MM.1S (cell line): Measurements from ENCODE around the gene MYH8.

Source experiments
- DNase-seq: peaks from one replicate; pipeline ENCODE4 v3.0.0-alpha.2; 2015
- H2AFZ ChIP-seq: fragments of 300-600 bp; sonication (generic); 2 replicates; pipeline ENCODE4 v1.6.0; 2016; ENCODE audit warnings: antibody characterized with exemption, low read length
- H3F3A ChIP-seq: fragments of 300-600 bp; sonication (generic); 2 replicates; pipeline ENCODE4 v1.6.1; 2016; ENCODE audit warnings: mild to moderate bottlenecking, antibody characterized with exemption, low read length, moderate library complexity, mixed read lengths; ENCODE audit not compliant: insufficient read depth
- H3K27ac ChIP-seq: fragments of 300-600 bp; sonication (generic); 2 replicates; pipeline ENCODE4 v1.5.1; 2016; ENCODE audit warnings: mild to moderate bottlenecking, low read length
- H3K27me3 ChIP-seq: fragments of 300-600 bp; sonication (generic); replicated peaks from 2 replicates; pipeline ENCODE4 v1.6.0; 2016; ENCODE audit warnings: low read length; ENCODE audit not compliant: insufficient read depth
- H3K36me3 ChIP-seq: fragments of 300-600 bp; sonication (generic); replicated peaks from 2 replicates; pipeline ENCODE4 v1.6.1; 2016; ENCODE audit warnings: mild to moderate bottlenecking, low read length, mixed read lengths; ENCODE audit not compliant: insufficient read depth
- H3K4me1 ChIP-seq: fragments of 300-600 bp; sonication (generic); 2 replicates; pipeline ENCODE4 v1.6.1; 2016; ENCODE audit warnings: low read length, mixed read lengths
- H3K4me2 ChIP-seq: fragments of 300-600 bp; sonication (generic); 2 replicates; pipeline ENCODE4 v1.6.0; 2016; ENCODE audit warnings: low read depth, low read length
- H3K4me3 ChIP-seq: fragments of 300-600 bp; sonication (generic); 2 replicates; pipeline ENCODE4 v1.5.1; 2016; ENCODE audit warnings: low read length, mixed read lengths
- H3K79me2 ChIP-seq: fragments of 300-600 bp; sonication (generic); 2 replicates; pipeline ENCODE4 v1.6.1; 2016; ENCODE audit warnings: mixed run types, low read length, mixed read lengths
- H3K9ac ChIP-seq: fragments of 300-600 bp; sonication (generic); 2 replicates; pipeline ENCODE4 v1.6.1; 2016; ENCODE audit warnings: low read length, mixed read lengths
- H3K9me2 ChIP-seq: fragments of 300-600 bp; sonication (generic); replicated peaks from 2 replicates; pipeline ENCODE4 v1.6.1; 2016; ENCODE audit warnings: mild to moderate bottlenecking, low read length, mixed read lengths; ENCODE audit not compliant: insufficient read depth
- H3K9me3 ChIP-seq: fragments of 300-600 bp; sonication (generic); replicated peaks from 2 replicates; pipeline ENCODE4 v1.6.1; 2016; ENCODE audit warnings: mild to moderate bottlenecking, low read length, mixed read lengths; ENCODE audit not compliant: insufficient read depth
- H4K20me1 ChIP-seq: fragments of 300-600 bp; sonication (generic); 2 replicates; pipeline ENCODE4 v1.6.1; 2016; ENCODE audit warnings: mild to moderate bottlenecking, low read length, moderate library complexity, mixed read lengths; ENCODE audit not compliant: insufficient read depth
- EZH2 ChIP-seq: fragments of 300-600 bp; sonication (generic); optimal IDR thresholded peaks from 2 replicates; pipeline ENCODE3; 2017; ENCODE audit warnings: low read depth, mild to moderate bottlenecking, antibody characterized with exemption, low read length, mixed read lengths
- EZH2phosphoT487 ChIP-seq: fragments of 300-600 bp; sonication (generic); IDR thresholded peaks from 2 replicates; pipeline ENCODE4 v1.6.1; 2018; ENCODE audit warnings: antibody characterized with exemption, low read length
- TF ChIP-seq, protein P1 (sequence below): fragments of 300-600 bp; sonication (generic); IDR thresholded peaks from 2 replicates; pipeline ENCODE4 v1.5.1; 2016; ENCODE audit warnings: antibody characterized with exemption, low read length, mixed read lengths

MYH8 gene

DNA sequence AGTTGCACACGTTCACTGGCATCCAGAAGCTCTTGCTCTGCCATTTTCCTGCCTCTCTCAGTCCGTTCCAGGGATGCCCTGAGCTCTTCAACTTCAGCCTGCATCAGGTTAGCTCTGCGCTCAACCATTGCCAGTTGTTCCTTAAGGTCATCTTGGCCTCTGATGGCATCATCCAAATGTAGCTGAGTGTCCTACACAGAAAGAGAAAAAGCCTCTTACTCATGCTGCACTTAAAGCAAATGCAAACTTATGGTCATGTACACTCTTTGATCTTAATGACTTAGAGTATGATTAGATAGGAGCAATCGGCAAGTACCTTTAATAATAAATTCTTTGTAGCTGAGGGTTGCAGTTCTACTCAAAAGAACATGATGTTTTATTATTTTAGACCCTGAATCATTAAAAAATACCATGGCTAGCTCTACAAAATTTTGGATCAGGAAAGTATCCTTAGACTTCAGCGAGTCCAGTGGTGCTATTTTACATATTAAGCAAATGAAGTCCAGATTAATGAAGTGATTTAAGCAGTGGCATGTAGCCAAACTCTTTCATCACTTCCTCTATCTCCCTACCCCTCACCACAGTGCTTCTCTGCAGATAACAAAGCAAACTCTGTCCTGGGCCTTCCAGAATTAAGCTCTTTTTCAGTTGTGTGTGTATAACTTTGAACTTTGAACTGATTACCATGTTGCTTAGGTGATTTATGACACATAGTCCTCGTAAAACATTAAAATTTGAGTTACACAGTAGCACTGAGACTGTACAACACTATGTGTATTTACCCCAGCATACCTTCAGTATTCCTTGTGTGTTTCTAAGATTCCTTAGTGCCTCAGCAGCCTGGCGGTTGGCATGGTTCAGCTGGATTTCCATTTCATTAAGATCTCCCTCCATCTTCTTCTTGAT is 25.5 kb upstream of the MYH8 start:
- Histone ChIP-seq H3K4me2 (no peak overlapping the region), H3K4me3 (no peak overlapping the region), H3K79me2 (no peaks in the 10 kb centered on the region), H3K27me3 (no peaks in the 10 kb centered on the region), H3K27ac (no peak overlapping the region), H3K4me1 (no peaks in the 10 kb centered on the region), H3K9me3 (no peaks in the 10 kb centered on the region), H3K36me3 (no peaks in the 10 kb centered on the region), H3K9ac (no peak overlapping the region), H4K20me1 (no peaks in the 10 kb centered on the region), H3F3A (no peaks in the 10 kb centered on the region), H2AFZ (no peak overlapping the region), H3K9me2 (no peaks in the 10 kb centered on the region)
- no peak for DNase-seq
- TF ChIP-seq, protein P1, sequence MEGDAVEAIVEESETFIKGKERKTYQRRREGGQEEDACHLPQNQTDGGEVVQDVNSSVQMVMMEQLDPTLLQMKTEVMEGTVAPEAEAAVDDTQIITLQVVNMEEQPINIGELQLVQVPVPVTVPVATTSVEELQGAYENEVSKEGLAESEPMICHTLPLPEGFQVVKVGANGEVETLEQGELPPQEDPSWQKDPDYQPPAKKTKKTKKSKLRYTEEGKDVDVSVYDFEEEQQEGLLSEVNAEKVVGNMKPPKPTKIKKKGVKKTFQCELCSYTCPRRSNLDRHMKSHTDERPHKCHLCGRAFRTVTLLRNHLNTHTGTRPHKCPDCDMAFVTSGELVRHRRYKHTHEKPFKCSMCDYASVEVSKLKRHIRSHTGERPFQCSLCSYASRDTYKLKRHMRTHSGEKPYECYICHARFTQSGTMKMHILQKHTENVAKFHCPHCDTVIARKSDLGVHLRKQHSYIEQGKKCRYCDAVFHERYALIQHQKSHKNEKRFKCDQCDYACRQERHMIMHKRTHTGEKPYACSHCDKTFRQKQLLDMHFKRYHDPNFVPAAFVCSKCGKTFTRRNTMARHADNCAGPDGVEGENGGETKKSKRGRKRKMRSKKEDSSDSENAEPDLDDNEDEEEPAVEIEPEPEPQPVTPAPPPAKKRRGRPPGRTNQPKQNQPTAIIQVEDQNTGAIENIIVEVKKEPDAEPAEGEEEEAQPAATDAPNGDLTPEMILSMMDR = no peak
- TF ChIP-seq EZH2 (no peak), EZH2phosphoT487 (no peak)

DNA sequence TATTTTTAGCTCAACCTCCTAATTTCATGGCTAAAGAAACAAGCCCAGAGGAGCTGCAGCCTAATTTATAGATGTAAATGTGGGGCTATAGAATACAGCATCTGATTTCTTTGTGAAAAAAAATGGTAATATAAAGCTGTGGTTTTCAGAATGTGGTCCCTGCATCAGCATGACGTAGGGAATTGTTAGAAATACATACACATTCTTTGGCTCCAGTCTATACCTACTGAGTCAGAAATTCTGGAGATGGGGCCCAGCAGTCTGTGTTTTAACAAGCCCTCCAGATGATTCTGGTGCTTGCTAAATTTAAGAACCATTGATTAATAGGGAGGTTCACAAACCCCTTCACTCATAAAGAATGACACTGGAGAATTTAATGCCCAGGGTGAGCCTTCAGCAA is 18.1 kb upstream of the MYH8 start:
- Histone ChIP-seq H3K27me3 (no peaks in the 10 kb centered on the region), H4K20me1 (no peaks in the 10 kb centered on the region), H3K9me3 (no peaks in the 10 kb centered on the region), H3K4me2 (no peak overlapping the region), H3K4me1 (no peaks in the 10 kb centered on the region), H2AFZ (no peak overlapping the region), H3F3A (no peaks in the 10 kb centered on the region), H3K79me2 (no peaks in the 10 kb centered on the region), H3K4me3 (no peak overlapping the region), H3K9me2 (no peaks in the 10 kb centered on the region), H3K9ac (no peak overlapping the region), H3K27ac (no peak overlapping the region), H3K36me3 (no peaks in the 10 kb centered on the region)
- no peak for TF ChIP-seq EZH2phosphoT487
- TF ChIP-seq, protein P1 = no peak
- no peak for DNase-seq

DNA sequence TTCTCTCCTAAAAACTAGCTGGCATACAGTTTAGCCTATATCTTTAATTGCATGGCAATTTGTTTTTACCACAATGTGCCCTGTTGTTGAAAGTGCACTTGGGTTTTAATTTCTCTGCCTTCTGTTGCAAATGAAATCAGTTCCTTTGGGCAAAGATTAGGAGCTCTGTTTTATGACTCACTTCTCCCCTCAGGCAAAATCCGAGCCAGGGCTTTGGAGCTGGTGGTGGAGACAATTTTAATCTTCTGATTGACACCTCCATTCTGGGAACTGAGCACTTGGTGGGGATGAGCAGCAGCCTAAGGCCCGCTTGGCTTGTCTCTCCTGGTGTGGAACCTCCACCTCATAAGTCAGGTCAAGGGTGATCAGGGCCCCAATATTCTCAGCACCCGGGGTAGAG is 13.3 kb upstream of the MYH8 start:
- H3K4me3 ChIP-seq = no peak overlapping the region
- H3K9me2 ChIP-seq = no peaks in the 10 kb centered on the region
- H3K4me1 ChIP-seq = no peaks in the 10 kb centered on the region
- H4K20me1 ChIP-seq = no peaks in the 10 kb centered on the region
- TF ChIP-seq EZH2 = no peak
- TF ChIP-seq, protein P1 = no peak
- TF ChIP-seq EZH2phosphoT487 = no peak
- H3K27me3 ChIP-seq = no peaks in the 10 kb centered on the region
- H3K9me3 ChIP-seq = no peaks in the 10 kb centered on the region
- H3K79me2 ChIP-seq = no peaks in the 10 kb centered on the region
- no peaks in the 10 kb centered on the region for H3K36me3 ChIP-seq
- no peak overlapping the region for H3K27ac ChIP-seq
- no peak overlapping the region for H3K4me2 ChIP-seq
- no peak overlapping the region for H3K9ac ChIP-seq
- no peak overlapping the region for H2AFZ ChIP-seq
- no peak for DNase-seq
- H3F3A ChIP-seq = no peaks in the 10 kb centered on the region
